Body of pancreas (tissue), 4 donors: Measurements from ENCODE around the gene CAPN11. TPM values are rescaled to one million over a fixed set of nuclear protein-coding genes. Genes with fewer than 3 reads are reported as not detected.

Experiments
- ATAC-seq: fragments of 150-250 bp; one replicate; pipeline ENCODE4 v1.9.1; 2016
- DNase-seq, 4 donors: peaks; one replicate each; pipeline ENCODE4 v3.0.0-alpha.2; 2019
- H3K27ac ChIP-seq, 4 donors: fragments of 200-600 bp; sonication (generic); 1 replicate in 3 of 4; 2 replicates in 1 of 4; pipeline versions ENCODE4 v1.5.1 to v1.6.1; 2016 to 2019; ENCODE audit warnings: mild to moderate bottlenecking in 1 of 4, mixed read lengths in 1 of 4, moderate library complexity in 1 of 4
- H3K27me3 ChIP-seq, 2 donors: fragments of 200-600 bp; sonication (generic); one replicate each; pipeline ENCODE4 v1.6.0; 2016; ENCODE audit warnings: mild to moderate bottlenecking in 1 of 2
- H3K36me3 ChIP-seq, 2 donors: fragments of 200-600 bp; sonication (generic); replicated peaks in 1 of 2; 2 replicates each; pipeline ENCODE4 v1.5.1; 2016; ENCODE audit warnings: low read depth in 2 of 2; ENCODE audit not compliant: insufficient read depth in 1 of 2
- H3K4me1 ChIP-seq: fragments of 200-600 bp; sonication (generic); one replicate; pipeline ENCODE4 v1.6.0; 2016
- H3K4me3 ChIP-seq, 2 donors: fragments of 200-600 bp; sonication (generic); 1 replicate in 1 of 2; 2 replicates in 1 of 2; pipeline ENCODE4 v1.5.1; 2016 to 2019
- H3K9me3 ChIP-seq, 3 donors: fragments of 200-600 bp; sonication (generic); 1 replicate in 2 of 3; 2 replicates in 1 of 3; pipeline ENCODE4 v1.5.1; 2016
- CTCF ChIP-seq, 7 experiments: fragments of 450-650 bp in 4 of 7; fragments of 200-600 bp in 3 of 7; sonication (generic) in 3 of 7; IDR thresholded peaks; one replicate each; pipeline ENCODE4 v1.5.1; 2016 to 2019; ENCODE audit warnings: antibody characterized with exemption in 7 of 7
- POLR2A ChIP-seq, 3 donors: fragments of 450-650 bp; IDR thresholded peaks; one replicate each; pipeline ENCODE4 v1.6.1; 2016; ENCODE audit warnings: antibody characterized with exemption in 3 of 3, mild to moderate bottlenecking in 2 of 3
- WGBS, 2 donors: methylation state at CpG; one replicate each; pipeline ENCODE4 v1.1.5; 2017; 5-methylcytosine and 5-hydroxymethylcytosine counted together
- intact Hi-C: fragments of 100-400 bp; cut with DNase I; formaldehyde crosslinking; loops from one replicate; pipeline ENCODE4 v1.15.1; 2023
- total RNA-seq, 2 donors: library from RNA; depleted of rRNA; stranded (reverse); fragments of >200 nt; gene quantifications; one replicate each; pipeline ENCODE4 v1.1.0, GENCODE V29; 2016

CAPN11 gene
- total RNA-seq, 2 donors from 2014 or later = 0.66 TPM; not detected in 1

- Histone ChIP-seq H3K4me1 (peaks cover 91% of the 10 kb centered on the region), H3K4me3 (no peak overlapping the region), H3K9me3 (no peaks in the 10 kb centered on the region), H3K27ac (no peak overlapping the region), H3K36me3 (peaks cover 0 to 2% of the 10 kb centered on the region in 2 donors), H3K27me3 (no peaks in the 10 kb centered on the region)
- WGBS, 2 donors = 73 to 83% methylated on average over 4 of the region's 4 CpGs
- no peak for ATAC-seq
- intact Hi-C loops = no loop called here
- DNase-seq = no peak
- TF ChIP-seq POLR2A (IDR thresholded peaks at IDR 0.05) (no peak), CTCF (IDR thresholded peaks at IDR 0.05) (no peak)
Measured at GRCh38 chr6:44224965-44225305, 66.3 kb downstream of the CAPN11 start.

- TF ChIP-seq CTCF (IDR thresholded peaks at IDR 0.05) (no peak), POLR2A (IDR thresholded peaks at IDR 0.05) (no peak)
- Histone ChIP-seq H3K27me3 (no peaks in the 10 kb centered on the region), H3K4me3 (no peak overlapping the region), H3K27ac (peak overlapping the region in 1 of 4 donors; percentile 27), H3K36me3 (peaks cover 0 to 3% of the 10 kb centered on the region in 2 donors), H3K9me3 (no peaks in the 10 kb centered on the region), H3K4me1 (peaks cover 82% of the 10 kb centered on the region)
- intact Hi-C loops = no loop called here
- no peak for ATAC-seq
- 53 to 63% methylated on average over 8 of the region's 8 CpGs for WGBS, 2 donors
- no peak for DNase-seq
Measured at GRCh38 chr6:44225579-44226325, 67.1 kb downstream of the CAPN11 start.

- peaks cover 0 to 3% of the 10 kb centered on the region in 2 donors for H3K36me3 ChIP-seq
- no peak overlapping the region for H3K4me3 ChIP-seq
- no peaks in the 10 kb centered on the region for H3K9me3 ChIP-seq
- intact Hi-C loops = no loop called here
- no peak for ATAC-seq
- peaks cover 74% of the 10 kb centered on the region for H3K4me1 ChIP-seq
- peak overlapping the region in 1 of 4 donors; percentile 38 for H3K27ac ChIP-seq
- no peak for DNase-seq
- 23 to 29% methylated on average over 14 to 15 of the region's 15 CpGs for WGBS, 2 donors
- TF ChIP-seq POLR2A (IDR thresholded peaks at IDR 0.05) = no peak
- no peak for TF ChIP-seq CTCF (IDR thresholded peaks at IDR 0.05)
- H3K27me3 ChIP-seq = no peaks in the 10 kb centered on the region
Measured at GRCh38 chr6:44226368-44227147, 67.9 kb downstream of the CAPN11 start.

GRCh38 chr6:44227148-44227793, 68.7 kb downstream of the CAPN11 start:
- H3K4me3 ChIP-seq = no peak overlapping the region
- peaks cover 0 to 6% of the 10 kb centered on the region in 2 donors for H3K36me3 ChIP-seq
- H3K4me1 ChIP-seq = peaks cover 69% of the 10 kb centered on the region
- intact Hi-C loops = no loop called here
- WGBS, 2 donors = 52 to 74% methylated on average over 3 to 7 of the region's 7 CpGs
- H3K27me3 ChIP-seq = no peaks in the 10 kb centered on the region
- ATAC-seq = no peak
- H3K27ac ChIP-seq = peak overlapping the region in 1 of 4 donors; percentile 38
- TF ChIP-seq POLR2A (IDR thresholded peaks at IDR 0.05) (no peak), CTCF (IDR thresholded peaks at IDR 0.05) (no peak)
- no peak for DNase-seq
- no peaks in the 10 kb centered on the region for H3K9me3 ChIP-seq
